IMR-90 (cell line): Measurements from ENCODE around the gene PAQR4. TPM values are rescaled to one million over a fixed set of nuclear protein-coding genes. Genes with fewer than 3 reads are reported as not detected.

ENCODE experiments used
- ATAC-seq: fragments of 200-7000 bp; cut with Tn5 transposase; 2 replicates; pipeline ENCODE4 v1.9.1; 2020; ENCODE audit warnings: low read depth, mild to moderate bottlenecking, moderate library complexity
- BruUV-seq: library from RNA; stranded (reverse); fragments of 400-500 nt; replicated peaks from 2 replicates; lab custom pipeline; 2021; lab: Mats Ljungman, UMichigan
- CTCF ChIA-PET: fragments of 300-600 bp; formaldehyde crosslinking; extraction: SDS; loops from one replicate; lab custom pipeline; 2021; ENCODE audit warnings: antibody characterized with exemption; lab: Yijun Ruan, JAX
- POLR2A ChIA-PET: fragments of 300-600 bp; sonication (Branson Sonifier 250); formaldehyde crosslinking; loops from one replicate; lab custom pipeline; 2022; ENCODE audit warnings: antibody characterized with exemption; ENCODE audit not compliant: unreplicated experiment; lab: Charles Lee
- DNase-seq: peaks from one replicate; pipeline ENCODE4 v3.0.0; 2013
- H2AFZ ChIP-seq: replicated peaks from 2 replicates; pipeline ENCODE3; 2013; ENCODE audit warnings: low read length, mild to moderate bottlenecking; ENCODE audit not compliant: poor library complexity
- H2AK5ac ChIP-seq: 2 replicates; pipeline ENCODE4 v1.6.1; 2013; ENCODE audit warnings: low read depth, low read length, inconsistent platforms
- H2AK9ac ChIP-seq: replicated peaks from 2 replicates; pipeline ENCODE3; 2013; ENCODE audit warnings: mild to moderate bottlenecking, low read depth, low read length, moderate library complexity; ENCODE audit not compliant: poor library complexity
- H2BK120ac ChIP-seq: 2 replicates; pipeline ENCODE4 v1.6.1; 2013; ENCODE audit warnings: low read depth, low read length, inconsistent platforms
- H2BK15ac ChIP-seq: 3 replicates; pipeline ENCODE4 v1.6.1; 2013; ENCODE audit warnings: low read depth, low read length, inconsistent platforms
- H2BK20ac ChIP-seq: 2 replicates; pipeline ENCODE4 v1.6.1; 2013; ENCODE audit warnings: low read depth, mild to moderate bottlenecking, inconsistent platforms, low read length, moderate library complexity
- H2BK5ac ChIP-seq: 2 replicates; pipeline ENCODE4 v1.6.1; 2013; ENCODE audit warnings: mild to moderate bottlenecking, low read depth, low read length, inconsistent platforms; ENCODE audit not compliant: poor library complexity, severe bottlenecking
- H3K14ac ChIP-seq: replicated peaks from 2 replicates; pipeline ENCODE4 v1.6.1; 2013; ENCODE audit warnings: low read depth, low read length, inconsistent platforms
- H3K18ac ChIP-seq: 2 replicates; pipeline ENCODE4 v1.6.1; 2013; ENCODE audit warnings: low read depth, low read length, control low read depth
- H3K23ac ChIP-seq: 2 replicates; pipeline ENCODE4 v1.6.1; 2013; ENCODE audit warnings: low read depth, low read length, inconsistent platforms
- H3K27ac ChIP-seq: 2 replicates; pipeline ENCODE4 v1.5.1; 2013; ENCODE audit warnings: mild to moderate bottlenecking, control low read depth, low read length; ENCODE audit not compliant: insufficient read depth
- H3K27me3 ChIP-seq: 2 replicates; pipeline ENCODE4 v1.6.1; 2013; ENCODE audit warnings: low read length; ENCODE audit not compliant: control insufficient read depth, insufficient read depth
- H3K36me3 ChIP-seq: 2 replicates; pipeline ENCODE4 v1.6.1; 2013; ENCODE audit warnings: low read length, mixed read lengths; ENCODE audit not compliant: control insufficient read depth, insufficient read depth
- H3K4ac ChIP-seq: 2 replicates; pipeline ENCODE4 v1.6.1; 2013; ENCODE audit warnings: low read depth, low read length, inconsistent platforms
- H3K4me1 ChIP-seq: 2 replicates; pipeline ENCODE4 v1.6.1; 2013; ENCODE audit warnings: low read length, mixed read lengths; ENCODE audit not compliant: control insufficient read depth, insufficient read depth
- H3K4me2 ChIP-seq: 2 replicates; pipeline ENCODE4 v1.6.1; 2013; ENCODE audit warnings: low read depth, mild to moderate bottlenecking, control low read depth, low read length, moderate library complexity
- H3K4me3 ChIP-seq: 2 replicates; pipeline ENCODE4 v1.5.1; 2013; ENCODE audit warnings: low read depth, mild to moderate bottlenecking, control low read depth, low read length, moderate library complexity; ENCODE audit not compliant: insufficient read depth
- H3K56ac ChIP-seq: 2 replicates; pipeline ENCODE4 v1.6.1; 2013; ENCODE audit warnings: low read length, inconsistent platforms; ENCODE audit not compliant: insufficient read depth; ENCODE audit errors: extremely low read depth
- H3K79me1 ChIP-seq, 2 experiments: 2 replicates each; pipeline ENCODE4 v1.6.1; 2013; ENCODE audit warnings: low read length in 2 of 2, inconsistent platforms in 1 of 2, low read depth in 1 of 2
- H3K9ac ChIP-seq: 2 replicates; pipeline ENCODE4 v1.6.1; 2013; ENCODE audit warnings: low read depth, low read length, control low read depth
- H3K9me1 ChIP-seq: 2 replicates; pipeline ENCODE4 v1.6.1; 2013; ENCODE audit warnings: low read length, inconsistent platforms; ENCODE audit not compliant: insufficient read depth
- H3K9me3 ChIP-seq: 2 replicates; pipeline ENCODE4 v1.6.1; 2013; ENCODE audit warnings: low read length; ENCODE audit not compliant: control insufficient read depth, insufficient read depth
- H4K20me1 ChIP-seq: 2 replicates; pipeline ENCODE4 v1.6.1; 2013; ENCODE audit warnings: low read length, inconsistent platforms; ENCODE audit not compliant: insufficient read depth
- H4K5ac ChIP-seq: 2 replicates; pipeline ENCODE4 v1.6.1; 2013; ENCODE audit warnings: mild to moderate bottlenecking, low read depth, low read length, control low read depth
- H4K8ac ChIP-seq, 2 experiments: 2 replicates each; pipeline ENCODE4 v1.6.1; 2013; ENCODE audit warnings: low read depth in 2 of 2, low read length in 2 of 2, control low read depth in 1 of 2, inconsistent platforms in 1 of 2
- H4K91ac ChIP-seq: 2 replicates; pipeline ENCODE4 v1.6.1; 2013; ENCODE audit warnings: low read depth, low read length, inconsistent platforms; ENCODE audit not compliant: insufficient read depth
- BHLHE40 ChIP-seq: fragments of 150-350 bp; IDR thresholded peaks from 2 replicates; pipeline ENCODE4 v1.6.1; 2016; ENCODE audit warnings: mild to moderate bottlenecking, low read depth, low read length
- CEBPB ChIP-seq: IDR thresholded peaks from 2 replicates; pipeline ENCODE4 v1.6.1; 2012; ENCODE audit warnings: low read depth, low read length, improper control_type of control experiment
- CHD1 ChIP-seq: IDR thresholded peaks from 2 replicates; pipeline ENCODE4 v1.6.1; 2012; ENCODE audit warnings: low read depth, low read length, improper control_type of control experiment
- CTCF ChIP-seq: conservative IDR thresholded peaks from 2 replicates; pipeline ENCODE4 v1.5.1; 2012; ENCODE audit warnings: mild to moderate bottlenecking, low read depth, low read length, improper control_type of control experiment
- ELK1 ChIP-seq: fragments of 150-350 bp; IDR thresholded peaks from 2 replicates; pipeline ENCODE4 v1.6.1; 2016; ENCODE audit warnings: low read depth, mild to moderate bottlenecking, low read length, moderate library complexity, borderline replicate concordance
- FOS ChIP-seq: fragments of 150-350 bp; IDR thresholded peaks from 2 replicates; pipeline ENCODE4 v1.6.1; 2016; ENCODE audit warnings: low read depth, low read length
- MAFK ChIP-seq: IDR thresholded peaks from 2 replicates; pipeline ENCODE4 v1.6.1; 2012; ENCODE audit warnings: low read depth, low read length, improper control_type of control experiment
- MAZ ChIP-seq: IDR thresholded peaks from 2 replicates; pipeline ENCODE4 v1.6.1; 2012; ENCODE audit warnings: low read depth, mild to moderate bottlenecking, low read length, improper control_type of control experiment, moderate library complexity, borderline replicate concordance
- MXI1 ChIP-seq: IDR thresholded peaks from 2 replicates; pipeline ENCODE4 v1.6.1; 2012; ENCODE audit warnings: low read depth, mild to moderate bottlenecking, low read length, moderate library complexity, borderline replicate concordance
- NFE2L2 ChIP-seq: fragments of 150-350 bp; IDR thresholded peaks from 2 replicates; pipeline ENCODE4 v1.6.1; 2016; ENCODE audit warnings: low read depth, mild to moderate bottlenecking, low read length
- POLR2A ChIP-seq: IDR thresholded peaks from 2 replicates; pipeline ENCODE4 v1.6.1; 2012; ENCODE audit warnings: mild to moderate bottlenecking, low read depth, low read length
- RAD21 ChIP-seq: IDR thresholded peaks from 2 replicates; pipeline ENCODE4 v1.6.1; 2012; ENCODE audit warnings: low read length, improper control_type of control experiment
- RFX5 ChIP-seq: IDR thresholded peaks from 2 replicates; pipeline ENCODE4 v1.8.0; 2012; ENCODE audit warnings: low read depth, mild to moderate bottlenecking, low read length, moderate library complexity
- SMC3 ChIP-seq: fragments of 150-350 bp; IDR thresholded peaks from 2 replicates; pipeline ENCODE4 v1.6.1; 2016; ENCODE audit warnings: low read depth, mild to moderate bottlenecking, antibody characterized with exemption, low read length, moderate library complexity
- USF2 ChIP-seq: fragments of 150-350 bp; IDR thresholded peaks from 2 replicates; pipeline ENCODE4 v1.6.1; 2017; ENCODE audit warnings: mild to moderate bottlenecking, antibody characterized with exemption, low read length, low read depth
- WGBS, 2 experiments: methylation state at CpG; one replicate each; pipeline versions ENCODE4 v1.1.5 to v1.1.7; 2013; ENCODE audit warnings: missing lambda C conversion rate in 2 of 2; ENCODE audit not compliant: insufficient read length in 1 of 2; ENCODE audit errors: extremely low coverage in 2 of 2; 5-methylcytosine and 5-hydroxymethylcytosine counted together
- dilution Hi-C: fragments of 300-500 bp; cut with HindIII; formaldehyde crosslinking; loops from one replicate; pipeline ENCODE4 v1.14.3; 2018; ENCODE audit warnings: low sequenced_read_pairs; ENCODE audit not compliant: unreplicated experiment
- in situ Hi-C: fragments of 300-500 bp; cut with MboI; formaldehyde crosslinking; loops from 3 replicates; pipeline ENCODE4 v1.14.3; 2019; ENCODE audit warnings: low sequenced_read_pairs, inconsistent platforms, mixed read lengths
- intact Hi-C: fragments of 100-400 bp; cut with micrococcal nuclease; formaldehyde crosslinking; loops from 2 replicates; pipeline ENCODE4 v1.10.0; 2022
- polyA plus RNA-seq, 3 experiments: library from polyadenylated mRNA; depleted of rRNA; stranded (reverse); fragments of >200 nt; gene quantifications; 2 replicates each; pipeline ENCODE4 v1.2.3, GENCODE V29; 2012; ENCODE audit warnings: low replicate concordance in 1 of 3
- total RNA-seq: library from RNA; depleted of rRNA; stranded (reverse); fragments of >200 nt; gene quantifications from 2 replicates; pipeline ENCODE4 v1.2.3, GENCODE V29; 2012

Gene PAQR4
- total and polyA plus RNA-seq, 2 of the 4 experiments (the other 2 are of a cell fraction) = 2.2 to 10.0 TPM

GRCh38 chr16:2975161-2975795 is 6.1 kb downstream of the PAQR4 start:
- Histone ChIP-seq H3K14ac (no peak overlapping the region), H3K18ac (no peak overlapping the region), H4K8ac (no peak overlapping the region), H3K9ac (no peak overlapping the region), H3K4me1 (peaks cover under 1% of the 10 kb centered on the region; the same call in 1 of the 2 replicates), H2AK9ac (peak overlapping the region; percentile 42), H3K9me1 (peaks cover 8% of the 10 kb centered on the region), H2AFZ (peak overlapping the region; percentile 33), H2BK15ac (no peak overlapping the region), H4K20me1 (peaks cover 18% of the 10 kb centered on the region), H4K91ac (no peak overlapping the region), H3K4ac (no peak overlapping the region), H2BK20ac (no peak overlapping the region), H3K4me2 (no peak overlapping the region), H4K5ac (no peak overlapping the region), H3K56ac (no peak overlapping the region), H3K27me3 (no peaks in the 10 kb centered on the region), H3K23ac (no peak overlapping the region), H3K4me3 (no peak overlapping the region), H3K36me3 (peaks cover 2% of the 10 kb centered on the region; the same call in 1 of the 2 replicates), H2AK5ac (no peak overlapping the region), H3K27ac (no peak overlapping the region), H2BK5ac (no peak overlapping the region), H3K9me3 (no peaks in the 10 kb centered on the region), H3K79me1 (peaks cover 19 to 29% of the 10 kb centered on the region in 2 experiments), H2BK120ac (no peak overlapping the region)
- WGBS, 2 experiments = 90% methylated on average over 6 of the region's 28 CpGs; no CpG with 5 or more reads in 1 of the 2 experiments
- no TSS peak for BruUV-seq
- dilution Hi-C loops (no loop called here), in situ Hi-C loops (no loop called here), intact Hi-C loops (no loop called here)
- POLR2A ChIA-PET = no interaction called here
- ATAC-seq (no peak), DNase-seq (no peak)
- no peak for TF ChIP-seq POLR2A
- no peak for TF ChIP-seq ELK1
- TF ChIP-seq RAD21 = no peak
- TF ChIP-seq RFX5 = no peak
- TF ChIP-seq USF2 = no peak
- no peak for TF ChIP-seq CHD1
- no peak for TF ChIP-seq MAFK
- no peak for TF ChIP-seq MXI1
- no peak for TF ChIP-seq BHLHE40
- TF ChIP-seq FOS = no peak
- TF ChIP-seq SMC3 = no peak
- no peak for TF ChIP-seq CEBPB
- no peak for TF ChIP-seq MAZ
- TF ChIP-seq CTCF = no peak
- no peak for TF ChIP-seq NFE2L2
- CTCF ChIA-PET = no interaction called here
